GM10248 (cell line): ENCODE results near the gene ADCY5.
"Not testable (repeated sequence)": the region's sequence is repeated elsewhere in the genome, so short reads cannot be mapped to it uniquely, and the experiment has no call there.

Experiments used
- CTCF ChIA-PET: fragments of 300-600 bp; sonication (Branson Sonifier 250); formaldehyde crosslinking; extraction: SDS; loops from one replicate; lab custom pipeline; 2021; ENCODE audit warnings: antibody characterized with exemption; lab: Yijun Ruan, JAX
- POLR2A ChIA-PET: fragments of 350-650 bp; sonication (Branson Sonifier 250); formaldehyde crosslinking; extraction: SDS; loops from one replicate; lab custom pipeline; 2020; ENCODE audit warnings: antibody characterized with exemption; lab: Yijun Ruan, JAX
- DNase-seq: peaks from one replicate; pipeline ENCODE4 v3.0.0; 2012; ENCODE audit errors: extremely low spot score
- CTCF ChIP-seq: IDR thresholded peaks from 2 replicates; pipeline ENCODE4 v1.5.1; 2012; ENCODE audit warnings: mild to moderate bottlenecking, low read depth; ENCODE audit errors: extremely low read depth, missing control alignments, control extremely low read depth

Gene ADCY5

GRCh38 chr3:123244128-123244527, 204.8 kb downstream of the ADCY5 start:
- ChIA-PET POLR2A (no interaction called here), CTCF (no interaction called here)
- no peak for TF ChIP-seq CTCF
- no peak for DNase-seq

DNA sequence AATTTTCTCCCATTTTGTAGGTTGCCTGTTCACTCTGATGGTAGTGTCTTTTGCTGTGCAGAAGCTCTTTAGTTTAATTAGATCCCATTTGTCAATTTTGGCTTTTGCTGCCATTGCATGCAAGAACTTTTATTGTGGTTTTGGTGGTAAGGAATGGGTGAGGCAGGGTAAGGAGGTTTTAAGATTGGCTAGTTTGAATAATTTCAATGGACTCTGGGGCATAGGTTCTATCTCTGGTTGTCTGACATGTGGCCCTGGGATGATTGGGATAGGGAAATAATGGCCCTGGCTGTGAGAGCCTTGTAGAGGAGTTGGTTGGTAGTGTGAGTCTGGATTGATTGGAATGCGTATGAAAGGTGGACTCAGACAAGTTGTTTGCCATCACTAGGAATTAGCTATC, 209.1 kb downstream of the ADCY5 start:
- ChIA-PET POLR2A (no interaction called here), CTCF (no interaction called here)
- TF ChIP-seq CTCF = no peak
- no peak for DNase-seq

- POLR2A ChIA-PET, CTCF ChIA-PET, DNase-seq: not testable (repeated sequence)
Observed at GRCh38 chr3:123239186-123239585, 209.7 kb downstream of the ADCY5 start.

GRCh38 chr3:123236902-123237301, 212.0 kb downstream of the ADCY5 start:
- CTCF ChIA-PET = no interaction called here

More at GRCh38 chr3:123236902-123237301, 212.0 kb downstream of the ADCY5 start:
- no peak for DNase-seq
- TF ChIP-seq CTCF = no peak
- POLR2A ChIA-PET = no interaction called here
